PC-9 (cell line): ENCODE results near the gene THBS3. TPM values are rescaled to one million over a fixed set of nuclear protein-coding genes. Genes with fewer than 3 reads are reported as not detected.
A peak's percentile ranks its signal among the peaks of the same experiment; 100 is the strongest.

Source experiments
- BruUV-seq: library from RNA; stranded (reverse); fragments of 400-500 nt; replicated peaks from 2 replicates; lab custom pipeline; 2021; lab: Mats Ljungman, UMichigan
- CTCF ChIA-PET: fragments of 300-600 bp; sonication (Branson Sonifier 250); formaldehyde crosslinking; loops from one replicate; lab custom pipeline; 2022; ENCODE audit warnings: antibody characterized with exemption; lab: Charles Lee
- POLR2A ChIA-PET: fragments of 300-600 bp; sonication (Branson Sonifier 250); formaldehyde crosslinking; loops from one replicate; lab custom pipeline; 2022; ENCODE audit warnings: antibody characterized with exemption; ENCODE audit not compliant: unreplicated experiment; lab: Charles Lee
- DNase-seq, 2 experiments: peaks; one replicate each; pipeline versions ENCODE4 v3.0.0 to v3.0.0-alpha.2; 2015 to 2022; ENCODE audit warnings: mixed read lengths in 1 of 2
- H2AFZ ChIP-seq: fragments of 200-600 bp; sonication (generic); 2 replicates; pipeline ENCODE4 v1.8.1; 2017; ENCODE audit warnings: antibody characterized with exemption
- H3F3A ChIP-seq: fragments of 200-600 bp; sonication (generic); 2 replicates; pipeline ENCODE4 v1.8.1; 2017; ENCODE audit warnings: antibody characterized with exemption, mild to moderate bottlenecking, low read depth; ENCODE audit not compliant: insufficient read depth
- H3K27ac ChIP-seq: fragments of 200-600 bp; sonication (generic); 2 replicates; pipeline ENCODE4 v1.6.1; 2016; ENCODE audit warnings: mixed run types
- H3K27me3 ChIP-seq: fragments of 200-600 bp; sonication (generic); 2 replicates; pipeline ENCODE4 v1.6.1; 2016; ENCODE audit warnings: low read depth, mixed run types; ENCODE audit not compliant: insufficient read depth
- H3K36me3 ChIP-seq: fragments of 200-600 bp; sonication (generic); 2 replicates; pipeline ENCODE4 v1.6.1; 2016; ENCODE audit warnings: low read depth, mixed run types
- H3K4me1 ChIP-seq: fragments of 200-600 bp; sonication (generic); replicated peaks from 2 replicates; pipeline ENCODE4 v1.6.1; 2016; ENCODE audit warnings: mixed run types; ENCODE audit not compliant: insufficient read depth
- H3K4me2 ChIP-seq: fragments of 200-600 bp; sonication (generic); 2 replicates; pipeline ENCODE4 v1.6.1; 2017; ENCODE audit warnings: mixed run types
- H3K4me3 ChIP-seq: fragments of 200-600 bp; sonication (generic); 2 replicates; pipeline ENCODE4 v1.6.1; 2016; ENCODE audit warnings: mixed run types
- H3K79me2 ChIP-seq: fragments of 200-600 bp; sonication (generic); 2 replicates; pipeline ENCODE4 v1.6.1; 2017; ENCODE audit warnings: low read depth, mixed run types
- H3K9me2 ChIP-seq: fragments of 200-600 bp; sonication (generic); 2 replicates; pipeline ENCODE4 v1.8.1; 2017; ENCODE audit warnings: mild to moderate bottlenecking; ENCODE audit not compliant: insufficient read depth
- H3K9me3 ChIP-seq: fragments of 200-600 bp; sonication (generic); 2 replicates; pipeline ENCODE4 v1.8.1; 2016; ENCODE audit warnings: low read depth; ENCODE audit not compliant: insufficient read depth
- H4K20me1 ChIP-seq: fragments of 200-600 bp; sonication (generic); 2 replicates; pipeline ENCODE4 v1.8.1; 2017; ENCODE audit not compliant: insufficient read depth
- EZH2 ChIP-seq: fragments of 200-600 bp; sonication (generic); IDR thresholded peaks from 2 replicates; pipeline ENCODE4 v1.8.0; 2017; ENCODE audit warnings: antibody characterized with exemption, low read depth
- intact Hi-C: fragments of 100-400 bp; cut with micrococcal nuclease; formaldehyde crosslinking; loops from one replicate; pipeline ENCODE4 v1.10.0; 2022; ENCODE audit not compliant: unreplicated experiment
- total RNA-seq: library from RNA; stranded (reverse); gene quantifications from 2 replicates; pipeline ENCODE4 v1.2.3, GENCODE V29; 2021
- TF ChIP-seq, protein P1 (sequence below): fragments of 200-600 bp; sonication (generic); conservative IDR thresholded peaks from 2 replicates; pipeline ENCODE4 v1.6.1; 2017; ENCODE audit warnings: mixed run types, antibody characterized with exemption, mild to moderate bottlenecking, moderate library complexity

The THBS3 gene
- total RNA-seq, 1 experiment from 2014 or later: 45.4 TPM

DNA sequence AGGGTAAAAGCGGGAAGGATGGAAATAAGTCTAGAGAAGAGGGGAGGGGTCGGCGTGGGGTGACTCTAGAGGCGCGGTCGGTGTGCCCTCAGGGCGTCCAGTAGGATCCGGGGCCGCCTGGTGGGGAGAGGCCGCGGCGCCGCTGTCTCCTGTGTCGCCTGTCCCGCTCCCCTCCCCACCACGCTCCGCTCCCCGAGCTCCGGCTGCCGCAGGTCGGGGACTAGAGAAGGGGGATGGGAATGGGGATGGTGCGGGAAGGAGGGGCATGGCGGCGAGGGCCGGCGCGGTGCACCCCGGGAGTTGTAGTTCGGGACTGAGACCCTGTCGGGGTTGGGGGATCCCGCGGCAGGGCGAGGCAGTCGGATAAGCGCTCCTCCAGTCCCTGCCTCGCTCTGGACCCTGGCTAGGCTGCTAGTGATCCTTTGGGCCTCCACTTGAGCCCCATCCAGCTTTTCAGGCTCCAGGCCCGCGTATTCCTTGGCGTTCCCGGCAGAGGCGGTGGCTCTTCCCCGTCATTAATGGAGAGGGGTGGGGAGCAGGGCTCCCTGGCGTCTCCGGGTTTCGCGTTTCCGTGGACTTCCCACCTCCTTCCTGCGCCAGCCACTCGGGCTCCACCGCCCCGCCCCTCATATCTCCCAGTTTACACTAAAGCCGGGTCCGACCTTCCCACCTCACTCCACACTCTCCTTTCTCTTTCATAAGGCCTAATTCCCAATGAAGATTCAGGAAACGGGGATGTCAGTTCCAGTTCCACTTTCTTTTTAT lies 47.7 kb upstream of the THBS3 start, which contains the start of gene ENTREP3:
TSS of gene ENTREP3 (minus strand) at position 241 of the 765 bp plus-strand sequence. CDS start 606 bp downstream, outside the sequence.
- H3K9me3 ChIP-seq: no peaks in the 10 kb centered on the region
- peak within 1 kb of the TSS; percentile 91 for H2AFZ ChIP-seq
- no peak within 1 kb of the TSS for H3K27ac ChIP-seq
- peaks cover 15% of the 10 kb centered on the region for H3K4me1 ChIP-seq
- intact Hi-C loops: loop anchor here (10.0 kb wide), 1 partner anchor 249 kb away; no protein-coding TSS in a partner anchor
- peaks cover 23% of the 10 kb centered on the region; the same call in 1 of the 2 replicates for H3F3A ChIP-seq
- no peaks in the 10 kb centered on the region for H3K9me2 ChIP-seq
- POLR2A ChIA-PET: interaction anchor here (0.6 kb wide), 1 partner anchor 613 kb away, joined by 6 read pairs; no protein-coding TSS in a partner anchor
- DNase-seq: peak; percentile 52 to 76
- peak within 1 kb of the TSS; percentile 97 for H3K4me2 ChIP-seq
- peaks cover 18% of the 10 kb centered on the region for H3K79me2 ChIP-seq
- peaks cover 5% of the 10 kb centered on the region; the same call in 1 of the 2 replicates for H3K36me3 ChIP-seq
- no peaks in the 10 kb centered on the region for H3K27me3 ChIP-seq
- TF ChIP-seq, protein P1, sequence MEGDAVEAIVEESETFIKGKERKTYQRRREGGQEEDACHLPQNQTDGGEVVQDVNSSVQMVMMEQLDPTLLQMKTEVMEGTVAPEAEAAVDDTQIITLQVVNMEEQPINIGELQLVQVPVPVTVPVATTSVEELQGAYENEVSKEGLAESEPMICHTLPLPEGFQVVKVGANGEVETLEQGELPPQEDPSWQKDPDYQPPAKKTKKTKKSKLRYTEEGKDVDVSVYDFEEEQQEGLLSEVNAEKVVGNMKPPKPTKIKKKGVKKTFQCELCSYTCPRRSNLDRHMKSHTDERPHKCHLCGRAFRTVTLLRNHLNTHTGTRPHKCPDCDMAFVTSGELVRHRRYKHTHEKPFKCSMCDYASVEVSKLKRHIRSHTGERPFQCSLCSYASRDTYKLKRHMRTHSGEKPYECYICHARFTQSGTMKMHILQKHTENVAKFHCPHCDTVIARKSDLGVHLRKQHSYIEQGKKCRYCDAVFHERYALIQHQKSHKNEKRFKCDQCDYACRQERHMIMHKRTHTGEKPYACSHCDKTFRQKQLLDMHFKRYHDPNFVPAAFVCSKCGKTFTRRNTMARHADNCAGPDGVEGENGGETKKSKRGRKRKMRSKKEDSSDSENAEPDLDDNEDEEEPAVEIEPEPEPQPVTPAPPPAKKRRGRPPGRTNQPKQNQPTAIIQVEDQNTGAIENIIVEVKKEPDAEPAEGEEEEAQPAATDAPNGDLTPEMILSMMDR: no peak
- no peak for TF ChIP-seq EZH2
- no TSS peak for BruUV-seq
- H4K20me1 ChIP-seq: no peaks in the 10 kb centered on the region
- H3K4me3 ChIP-seq: peak within 1 kb of the TSS; percentile 81
- CTCF ChIA-PET: interaction anchor here (0.6 to 0.7 kb wide), 2 partner anchors 62 to 929 kb away, joined by 3 to 5 read pairs; no protein-coding TSS in a partner anchor

DNA sequence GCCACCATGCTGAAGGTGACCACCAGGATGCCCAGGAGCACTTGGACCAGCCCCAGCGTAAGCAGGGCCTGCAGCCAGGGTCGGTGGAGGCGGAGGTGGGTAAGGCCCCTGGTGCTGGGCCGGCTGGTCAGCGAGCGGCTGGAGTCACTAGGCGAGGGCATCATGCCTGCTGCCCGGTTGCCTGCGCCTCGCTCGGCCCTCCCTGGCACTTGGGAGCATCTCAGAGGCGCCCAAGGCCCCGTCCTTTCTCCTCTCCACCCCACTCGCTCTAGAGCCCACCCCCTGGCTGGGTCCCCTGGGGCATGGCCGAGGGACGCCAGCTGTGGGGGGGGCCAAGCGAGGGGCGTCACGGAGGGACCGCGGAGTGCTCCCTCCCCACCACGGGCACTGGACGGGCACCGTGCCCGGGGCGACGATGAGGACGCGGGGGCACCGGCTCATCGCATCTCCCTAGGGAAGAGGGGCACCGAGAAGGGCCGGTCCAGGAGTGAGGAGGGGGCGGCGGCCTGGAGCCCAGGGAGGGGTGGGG lies 47.1 kb upstream of the THBS3 start:
- ChIA-PET POLR2A (interaction anchor here (0.6 kb wide), 1 partner anchor 614 kb away, joined by 6 read pairs; no protein-coding TSS in a partner anchor), CTCF (interaction anchor here (0.6 to 0.7 kb wide), 2 partner anchors 63 to 928 kb away, joined by 3 to 5 read pairs; no protein-coding TSS in a partner anchor)
- peak overlapping the region; percentile 81 for H3K4me3 ChIP-seq
- H3F3A ChIP-seq: peaks cover 26% of the 10 kb centered on the region; the same call in 1 of the 2 replicates
- H3K9me3 ChIP-seq: no peaks in the 10 kb centered on the region
- no peak overlapping the region for H3K27ac ChIP-seq
- BruUV-seq: TSS peak; percentile 26
- H3K27me3 ChIP-seq: no peaks in the 10 kb centered on the region
- H3K4me2 ChIP-seq: peak overlapping the region; percentile 97
- H2AFZ ChIP-seq: peak overlapping the region; percentile 91
- H3K9me2 ChIP-seq: no peaks in the 10 kb centered on the region
- H3K79me2 ChIP-seq: peaks cover 14% of the 10 kb centered on the region
- H3K4me1 ChIP-seq: peaks cover 13% of the 10 kb centered on the region
- H3K36me3 ChIP-seq: peaks cover 5% of the 10 kb centered on the region; the same call in 1 of the 2 replicates
- no peak for TF ChIP-seq EZH2
- TF ChIP-seq, protein P1: no peak
- no peak for DNase-seq
- no peaks in the 10 kb centered on the region for H4K20me1 ChIP-seq
- intact Hi-C loops: loop anchor here (10.0 kb wide), 1 partner anchor 250 kb away; no protein-coding TSS in a partner anchor

DNA sequence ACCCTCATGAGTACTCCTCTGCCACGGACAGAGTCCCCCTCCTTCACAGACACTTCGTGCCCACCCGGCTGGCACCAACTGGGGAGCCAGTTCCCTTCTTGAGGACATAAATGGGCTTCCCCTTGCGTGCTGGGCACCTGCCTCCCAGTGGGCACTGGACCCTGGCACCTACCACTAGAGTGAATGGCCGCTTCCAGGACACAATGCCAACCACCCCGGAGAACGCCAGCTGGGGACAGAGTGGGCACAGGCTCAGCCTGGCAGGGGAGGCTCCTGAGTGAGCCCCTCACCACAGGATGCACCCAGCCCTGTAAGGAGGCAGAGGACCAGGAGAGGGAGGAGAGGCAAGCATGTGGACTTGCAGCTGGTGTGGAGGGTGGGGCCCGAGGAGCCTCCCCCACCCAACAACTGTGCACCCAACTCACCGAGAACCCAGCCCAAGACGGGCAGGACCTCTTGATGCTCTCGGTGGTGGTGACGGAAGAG lies 46.6 kb upstream of the THBS3 start:
- intact Hi-C loops: loop anchor here (10.0 kb wide), 1 partner anchor 251 kb away; no protein-coding TSS in a partner anchor
- TF ChIP-seq, protein P1: no peak
- no peak for TF ChIP-seq EZH2
- Histone ChIP-seq H3K36me3 (0 out of 2 replicates have a peak, but pooled peaks cover 5% of the 10 kb centered on the region), H3K27me3 (no peaks in the 10 kb centered on the region), H3K79me2 (peaks cover 11% of the 10 kb centered on the region), H3K4me1 (peaks cover 13% of the 10 kb centered on the region), H2AFZ (no peak overlapping the region; the same call in 1 of the 2 replicates), H3F3A (peaks cover 28% of the 10 kb centered on the region), H4K20me1 (no peaks in the 10 kb centered on the region), H3K4me2 (peak overlapping the region; percentile 97), H3K27ac (no peak overlapping the region), H3K9me3 (no peaks in the 10 kb centered on the region), H3K9me2 (no peaks in the 10 kb centered on the region), H3K4me3 (peak overlapping the region; percentile 81)
- DNase-seq: no peak
- no TSS peak for BruUV-seq
- POLR2A ChIA-PET: no interaction called here
- CTCF ChIA-PET: interaction anchor here (0.7 kb wide), 1 partner anchor 63 kb away, joined by 5 read pairs; no protein-coding TSS in a partner anchor
